Ovary (tissue), 3 donors: ENCODE data around the gene ST3GAL6.

Experiments used
- CTCF ChIP-seq, 3 donors: fragments of 450-650 bp in 2 of 3; fragments of 200-600 bp in 1 of 3; IDR thresholded peaks; one replicate each; pipeline versions ENCODE4 v1.5.1 to v1.8.0; 2016 to 2022; ENCODE audit warnings: antibody characterized with exemption in 3 of 3, mild to moderate bottlenecking in 1 of 3
- EP300 ChIP-seq: sonication (generic); formaldehyde crosslinking; IDR thresholded peaks from one replicate; pipeline ENCODE4 v1.6.1; 2017; ENCODE audit warnings: antibody characterized with exemption
- POLR2A ChIP-seq: fragments of 450-650 bp; IDR thresholded peaks from one replicate; pipeline ENCODE4 v1.6.1; 2017; ENCODE audit warnings: antibody characterized with exemption, mild to moderate bottlenecking, moderate library complexity
- donor health status: DM: no; HTN: no; CAD: no.

DNA sequence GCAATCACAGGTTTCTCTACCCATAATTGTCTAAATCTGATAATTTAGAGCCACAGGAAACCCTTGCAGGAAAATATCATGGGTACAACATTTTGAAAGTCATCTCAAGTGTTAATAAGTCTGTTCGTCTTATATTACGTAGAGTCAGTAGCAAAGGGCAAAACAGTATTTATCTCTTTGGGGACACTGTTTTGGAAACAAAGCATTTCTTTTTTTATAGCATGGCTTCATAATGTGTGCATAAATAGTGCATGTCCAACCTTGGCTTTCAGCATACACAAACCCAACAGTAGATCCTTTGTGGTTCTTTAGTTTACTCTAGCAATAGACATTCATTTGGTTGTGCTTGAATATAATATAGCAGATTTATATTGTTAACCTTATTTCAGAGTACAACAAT lies 24.0 kb downstream of the ST3GAL6 start:
- TF ChIP-seq POLR2A = no peak
- TF ChIP-seq CTCF (IDR thresholded peaks at IDR 0.05) = no peak
- TF ChIP-seq EP300 = no peak
